GM19452 (cell line): ENCODE data around the gene FLVCR2.

Experiments used
- ATAC-seq: cut with Tn5 transposase; IDR thresholded peaks from one replicate; pipeline ENCODE4 v1.9.1; 2021; ENCODE audit not compliant: unreplicated experiment

The FLVCR2 gene, protein sequence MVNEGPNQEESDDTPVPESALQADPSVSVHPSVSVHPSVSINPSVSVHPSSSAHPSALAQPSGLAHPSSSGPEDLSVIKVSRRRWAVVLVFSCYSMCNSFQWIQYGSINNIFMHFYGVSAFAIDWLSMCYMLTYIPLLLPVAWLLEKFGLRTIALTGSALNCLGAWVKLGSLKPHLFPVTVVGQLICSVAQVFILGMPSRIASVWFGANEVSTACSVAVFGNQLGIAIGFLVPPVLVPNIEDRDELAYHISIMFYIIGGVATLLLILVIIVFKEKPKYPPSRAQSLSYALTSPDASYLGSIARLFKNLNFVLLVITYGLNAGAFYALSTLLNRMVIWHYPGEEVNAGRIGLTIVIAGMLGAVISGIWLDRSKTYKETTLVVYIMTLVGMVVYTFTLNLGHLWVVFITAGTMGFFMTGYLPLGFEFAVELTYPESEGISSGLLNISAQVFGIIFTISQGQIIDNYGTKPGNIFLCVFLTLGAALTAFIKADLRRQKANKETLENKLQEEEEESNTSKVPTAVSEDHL

DNA sequence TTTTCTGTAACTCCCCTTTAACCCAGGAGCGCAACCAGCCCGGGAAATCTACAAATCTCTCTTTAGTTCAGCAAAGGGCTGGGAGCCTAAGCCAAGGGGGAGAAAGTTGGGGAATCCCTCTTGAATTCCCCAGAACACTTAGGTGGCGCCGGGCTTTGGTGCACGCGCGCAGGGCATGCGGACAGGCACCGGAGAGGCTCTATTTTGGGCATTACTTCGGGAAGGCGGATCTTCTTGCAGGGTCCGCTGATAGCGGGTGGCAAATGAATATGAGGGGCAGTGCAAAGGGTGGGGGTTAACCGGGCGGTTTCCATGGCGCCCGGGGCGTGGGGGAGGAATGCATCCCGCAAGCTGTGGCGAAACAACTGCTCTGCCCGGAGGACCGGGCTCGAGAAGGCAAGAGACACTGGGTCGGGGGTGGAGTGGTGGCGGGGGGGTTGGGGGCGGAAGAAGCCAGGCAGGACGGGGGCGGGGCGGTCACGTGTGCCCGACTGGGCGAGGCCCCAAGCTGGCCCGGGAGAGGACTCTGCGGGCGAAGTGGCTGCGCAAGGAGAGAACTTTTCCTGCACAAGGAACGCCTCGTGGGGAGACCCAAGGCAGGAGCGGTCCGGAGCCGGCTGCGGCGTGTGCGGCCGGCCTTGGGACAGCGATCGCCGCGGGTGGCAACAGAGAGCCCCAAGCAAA lies at the start of gene FLVCR2:
TSS of gene FLVCR2 (plus strand) at position 519 of the 684 bp plus-strand sequence. CDS start 353 bp downstream, outside the sequence.
- peak; percentile 38 for ATAC-seq

- ATAC-seq, result no peak
Measured at GRCh38 chr14:75531256-75531655, 47.2 kb upstream of the FLVCR2 start.

DNA sequence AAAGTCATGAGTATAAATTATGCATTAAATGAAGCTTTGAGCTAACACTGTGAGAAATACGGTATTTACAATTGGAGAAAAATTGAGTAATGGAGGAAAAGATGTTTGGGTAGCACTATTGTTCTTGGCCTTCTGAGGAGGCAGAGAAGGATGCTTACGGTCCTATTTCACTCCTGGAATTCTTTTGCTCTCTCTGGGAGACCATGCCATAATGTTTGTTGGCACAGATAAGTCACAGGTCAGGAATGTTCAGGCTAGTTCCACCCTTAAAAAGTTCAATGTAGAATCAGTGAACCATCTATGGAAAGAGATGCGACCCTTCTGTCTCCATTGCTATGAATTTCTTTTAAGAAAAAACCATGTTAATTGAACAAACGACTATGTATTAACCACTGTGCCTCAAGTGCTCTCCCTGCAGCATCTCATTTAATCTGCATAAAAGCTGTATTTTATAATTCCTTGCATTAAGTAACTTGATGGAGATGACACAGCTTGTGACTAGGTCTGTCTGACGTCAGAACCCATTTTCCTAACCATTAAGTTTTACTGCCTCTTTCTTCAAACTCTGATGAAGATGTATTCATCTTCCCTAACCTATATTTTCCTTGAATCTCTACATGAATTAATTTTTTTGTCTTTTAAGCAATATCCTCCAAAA lies 46.6 kb upstream of the FLVCR2 start:
- no peak for ATAC-seq

GRCh38 chr14:75533791-75534555 lies 44.4 kb upstream of the FLVCR2 start:
- ATAC-seq, result no peak

GRCh38 chr14:75535164-75535898 lies 43.1 kb upstream of the FLVCR2 start:
- ATAC-seq, result no peak

GRCh38 chr14:75537071-75537470 lies 41.3 kb upstream of the FLVCR2 start:
- ATAC-seq, result no peak

DNA sequence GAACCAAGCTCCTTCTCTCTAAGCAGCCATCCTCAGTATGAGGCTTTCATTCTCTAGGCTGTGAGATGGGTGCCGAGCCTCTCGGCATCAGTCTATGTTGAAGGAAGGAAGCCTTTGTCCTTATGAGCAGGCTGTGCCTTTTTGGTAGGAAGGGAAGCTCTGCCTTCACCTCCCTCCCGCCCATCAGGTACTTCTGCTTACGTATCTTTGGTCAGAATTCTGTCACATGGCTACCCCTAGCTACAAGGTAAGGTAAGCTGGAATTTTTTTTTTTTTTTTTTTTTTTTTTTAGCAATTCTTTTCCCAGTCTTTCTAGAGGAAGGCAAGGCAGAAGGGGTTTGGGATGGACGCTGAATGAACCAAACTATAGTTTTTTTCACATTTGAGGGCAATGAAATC lies 39.3 kb upstream of the FLVCR2 start:
- ATAC-seq, result no peak

- peak; percentile 54 for ATAC-seq
Measured at GRCh38 chr14:75539561-75540478, 38.6 kb upstream of the FLVCR2 start.

GRCh38 chr14:75540479-75540851 lies 38.0 kb upstream of the FLVCR2 start:
- no peak for ATAC-seq

- ATAC-seq, result peak; percentile 52
Measured at GRCh38 chr14:75542588-75543091, 35.8 kb upstream of the FLVCR2 start.

DNA sequence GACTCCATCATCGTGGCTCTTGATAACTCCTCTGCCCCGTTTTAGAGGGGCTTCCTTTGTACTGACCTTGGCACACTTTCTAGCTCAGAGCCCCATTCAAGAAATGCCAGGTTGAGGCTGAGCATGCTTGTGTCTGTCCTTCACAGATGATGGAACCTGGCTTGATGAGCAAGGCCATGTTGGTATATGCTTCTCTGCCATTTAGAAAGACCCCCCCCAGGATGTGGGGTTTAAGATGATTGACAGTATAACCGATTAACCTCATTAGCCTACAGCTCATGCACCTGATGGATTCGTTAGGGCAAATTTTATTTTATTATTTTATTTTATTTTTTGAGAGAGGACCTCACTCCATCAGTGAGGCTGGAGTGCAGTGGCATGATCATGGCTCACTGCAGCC lies 35.2 kb upstream of the FLVCR2 start:
- peak; percentile 7 for ATAC-seq

DNA sequence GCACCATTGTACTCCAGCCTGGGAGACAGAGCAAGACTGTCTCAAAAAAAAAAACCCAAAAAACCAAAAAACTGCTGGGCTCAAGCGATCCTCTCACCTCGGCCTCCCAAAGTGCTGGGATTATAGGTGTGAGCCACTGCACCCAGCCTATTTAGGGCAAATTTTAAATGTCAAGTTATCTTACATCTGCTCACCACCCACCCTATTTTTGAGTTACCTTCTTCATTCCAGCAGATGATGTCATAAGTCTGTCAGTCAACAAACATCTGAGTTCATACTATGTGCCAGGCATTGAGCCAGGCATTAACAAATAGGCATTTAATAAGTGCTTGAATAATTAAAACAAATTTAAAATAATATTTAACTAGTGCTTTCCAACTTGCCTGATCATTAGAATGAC lies 34.6 kb upstream of the FLVCR2 start:
- no peak for ATAC-seq

DNA sequence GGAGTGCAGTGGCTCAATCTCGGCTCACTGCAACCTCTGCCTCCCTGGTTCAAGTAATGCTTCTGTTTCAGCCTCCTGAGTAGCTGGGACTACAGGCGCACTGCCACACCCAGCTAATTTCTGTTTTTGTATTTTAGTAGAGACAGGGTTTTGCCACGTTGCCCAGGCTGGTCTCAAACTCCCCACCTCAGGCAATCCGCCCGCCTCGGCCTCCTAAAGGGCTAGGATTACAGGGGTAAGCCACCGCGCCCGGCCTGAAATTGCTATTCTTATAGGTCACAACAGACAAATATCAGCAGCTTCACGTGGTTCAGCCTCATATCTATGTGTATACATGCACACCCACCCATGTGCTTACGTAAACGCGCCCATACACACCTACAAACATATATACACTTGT lies 32.5 kb upstream of the FLVCR2 start:
- no peak for ATAC-seq

GRCh38 chr14:75547552-75548250 lies 30.7 kb upstream of the FLVCR2 start:
- no peak for ATAC-seq

- ATAC-seq, result no peak
Measured at GRCh38 chr14:75548544-75548943, 29.9 kb upstream of the FLVCR2 start.

- peak; percentile 56 for ATAC-seq
Measured at GRCh38 chr14:75549169-75549568, 29.3 kb upstream of the FLVCR2 start.

GRCh38 chr14:75551021-75551420 lies 27.4 kb upstream of the FLVCR2 start:
- ATAC-seq, result no peak

DNA sequence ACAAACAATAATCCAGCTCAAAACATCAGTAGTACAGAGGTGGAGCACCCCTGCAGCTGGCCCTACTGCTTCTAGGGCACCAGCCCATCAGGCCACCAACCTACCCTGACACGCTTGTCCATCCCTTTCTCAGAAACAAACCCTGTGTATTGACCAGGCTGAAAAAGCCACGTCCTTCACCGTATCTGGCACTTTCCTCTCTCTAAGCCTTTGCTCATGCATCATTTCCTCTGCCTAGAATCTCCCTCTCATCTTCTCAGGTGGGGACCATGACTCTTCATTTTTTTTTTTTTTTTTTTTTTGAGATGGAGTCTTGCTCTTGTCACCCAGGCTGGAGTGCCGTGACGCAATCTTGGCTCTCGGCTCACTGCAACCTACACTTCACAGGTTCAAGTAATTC lies 25.3 kb upstream of the FLVCR2 start:
- no peak for ATAC-seq
